Activated T-cell treated with anti-CD3 and anti-CD28 coated beads, Interleukin-2, amount 50 U/mL, for 1 hour (primary cell): ENCODE results near the gene WDR90.

Experiments used
- DNase-seq: peaks from one replicate; pipeline ENCODE4 v3.0.0-alpha.2; 2020

Gene WDR90

GRCh38 chr16:640614-641013 is 8.6 kb upstream of the WDR90 start:
- DNase-seq, result no peak

DNA sequence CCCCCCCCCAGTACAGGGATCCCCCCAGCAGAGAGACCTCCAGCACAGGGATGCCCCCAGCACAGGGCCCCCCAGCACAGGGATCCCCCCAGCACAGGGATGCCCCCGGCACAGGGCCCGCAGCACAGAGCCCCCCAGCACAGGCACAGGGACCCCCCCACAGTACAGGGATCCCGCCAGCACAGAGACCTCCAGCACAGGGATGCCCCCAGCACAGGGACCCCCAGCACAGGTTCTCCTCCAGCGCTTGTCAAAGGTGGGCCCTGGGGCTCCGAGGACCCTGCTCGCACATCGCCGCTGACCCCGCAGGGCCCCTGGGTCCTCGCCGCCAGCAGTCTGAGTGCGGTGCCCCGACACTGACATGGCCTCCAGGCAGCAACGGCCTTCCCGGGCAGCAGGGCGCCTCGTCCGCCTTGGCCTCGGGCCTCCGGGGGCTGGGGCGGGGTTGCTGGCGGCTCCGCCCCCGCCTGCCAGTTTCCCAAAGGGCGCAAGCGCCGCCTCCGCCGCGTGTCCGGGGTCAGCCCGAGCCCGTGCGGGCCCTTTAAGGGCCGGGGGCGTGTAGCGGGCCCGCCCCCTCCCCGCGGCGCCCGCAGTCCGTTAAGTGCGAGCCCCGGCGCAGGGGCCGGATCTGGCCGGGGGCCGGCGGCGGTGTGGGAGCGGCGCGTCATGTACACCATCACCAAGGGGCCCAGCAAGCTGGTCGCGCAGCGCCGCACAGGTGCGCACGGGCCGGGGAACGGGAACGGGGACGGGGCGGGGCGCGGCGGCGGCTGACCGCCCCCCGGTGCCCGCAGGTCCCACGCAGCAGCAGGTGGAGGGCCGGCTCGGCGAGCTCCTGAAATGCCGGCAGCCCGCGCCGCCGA is 7.6 kb upstream of the WDR90 start, which contains the start of gene MCRIP2:
Gene MCRIP2, plus strand, starts transcription at position 503 of the 863 bp plus-strand sequence. Its CDS starts 164 bp downstream, at position 667.
- DNase-seq, result peak; percentile 69

- DNase-seq, result peak; percentile 39
Observed at GRCh38 chr16:642189-643049, 6.7 kb upstream of the WDR90 start.

DNA sequence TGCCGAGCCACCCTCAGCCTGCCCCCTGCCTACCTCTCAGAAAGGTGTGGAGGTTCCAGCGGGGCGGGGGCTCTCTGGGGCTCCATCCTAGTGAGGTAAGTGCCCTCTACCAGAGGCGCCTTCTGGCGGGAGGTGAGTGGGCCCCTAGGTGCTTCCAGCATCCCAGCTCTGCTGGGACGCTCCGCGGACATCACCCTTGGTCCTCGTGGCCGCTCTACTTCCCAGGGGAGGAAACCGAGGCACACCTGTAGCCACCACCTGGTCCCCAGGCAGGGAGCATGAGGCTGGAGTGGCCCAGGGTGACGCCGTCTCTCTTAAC is 6.2 kb upstream of the WDR90 start:
- no peak for DNase-seq

GRCh38 chr16:644556-644955 is 4.6 kb upstream of the WDR90 start:
- DNase-seq, result no peak

GRCh38 chr16:645852-646678 is 3.1 kb upstream of the WDR90 start:
- no peak for DNase-seq

GRCh38 chr16:646679-647172 is 2.4 kb upstream of the WDR90 start:
- DNase-seq, result no peak

GRCh38 chr16:647173-647902 is 1.8 kb upstream of the WDR90 start:
- no peak for DNase-seq

- peak; percentile 41 for DNase-seq
Observed at GRCh38 chr16:648071-648780, 939 bp upstream of the WDR90 start.

- DNase-seq, result no peak
Observed at GRCh38 chr16:649631-650030, 466 bp downstream of the WDR90 start.

DNA sequence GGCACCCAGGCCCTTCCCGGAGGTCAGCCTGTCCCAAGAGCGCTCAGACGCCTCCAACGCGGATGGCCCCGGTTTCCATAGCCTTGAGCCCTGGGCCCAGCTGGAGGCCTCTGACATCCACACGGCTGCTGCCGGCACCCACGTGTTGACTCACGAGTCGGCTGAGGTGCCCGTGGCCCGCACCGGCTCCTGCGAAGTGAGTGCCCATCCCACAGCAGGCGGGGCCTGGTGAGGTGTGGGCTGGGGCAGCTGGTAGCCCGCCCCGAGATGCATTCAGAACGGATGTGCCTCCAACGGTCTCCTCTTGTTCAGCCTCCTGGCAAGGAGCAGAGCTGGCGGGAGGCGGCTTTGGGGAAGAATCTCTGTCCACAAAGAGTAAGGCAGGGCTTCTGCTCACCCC is 2.7 kb downstream of the WDR90 start:
- no peak for DNase-seq

DNA sequence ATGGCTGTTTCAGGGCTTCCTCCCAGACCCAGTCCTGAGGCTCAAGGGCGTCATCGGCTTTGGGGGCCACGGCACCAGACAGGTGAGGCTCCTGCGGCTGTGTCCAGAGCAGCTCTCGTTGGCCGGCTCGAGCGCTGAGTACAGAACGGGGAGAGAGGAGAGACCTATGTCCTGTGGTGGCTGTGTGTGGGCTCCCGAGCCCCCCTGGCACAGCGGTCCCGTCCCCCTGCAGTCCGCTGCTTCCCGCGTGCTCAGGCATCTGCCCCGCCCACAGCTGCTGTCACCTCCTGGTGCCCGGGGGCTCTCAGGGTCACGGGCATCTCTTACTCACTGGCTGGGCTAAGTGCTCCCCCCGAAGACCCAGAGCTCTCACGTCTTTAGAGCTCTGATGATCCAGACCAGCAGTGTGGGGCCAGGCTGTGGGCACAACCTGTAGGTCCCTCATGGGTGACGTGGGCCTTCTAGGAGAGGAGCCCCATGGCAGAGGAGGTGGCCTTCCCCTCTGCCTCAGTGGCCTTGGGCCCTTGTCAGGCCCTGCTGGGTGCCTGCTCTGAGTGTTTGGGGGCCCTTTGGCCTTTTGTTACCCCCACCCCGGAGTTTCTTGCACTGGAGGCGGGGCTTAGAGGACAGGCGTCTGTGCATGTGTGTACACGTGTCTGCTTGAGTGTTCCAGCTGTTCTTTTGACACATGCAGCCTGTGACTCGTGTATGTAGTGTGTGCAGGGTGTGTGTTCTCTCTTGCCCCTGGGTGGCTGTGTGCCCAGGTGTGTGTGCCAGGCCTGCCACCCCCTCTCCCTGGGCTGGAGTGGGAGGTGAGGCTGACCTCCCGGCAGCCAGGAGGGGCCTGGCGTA is 3.5 kb downstream of the WDR90 start:
- DNase-seq, result no peak

- no peak for DNase-seq
Observed at GRCh38 chr16:654034-654433, 4.9 kb downstream of the WDR90 start.

- no peak for DNase-seq
Observed at GRCh38 chr16:657487-657886, 8.3 kb downstream of the WDR90 start.

- DNase-seq, result no peak
Observed at GRCh38 chr16:658679-659571, 9.8 kb downstream of the WDR90 start.

DNA sequence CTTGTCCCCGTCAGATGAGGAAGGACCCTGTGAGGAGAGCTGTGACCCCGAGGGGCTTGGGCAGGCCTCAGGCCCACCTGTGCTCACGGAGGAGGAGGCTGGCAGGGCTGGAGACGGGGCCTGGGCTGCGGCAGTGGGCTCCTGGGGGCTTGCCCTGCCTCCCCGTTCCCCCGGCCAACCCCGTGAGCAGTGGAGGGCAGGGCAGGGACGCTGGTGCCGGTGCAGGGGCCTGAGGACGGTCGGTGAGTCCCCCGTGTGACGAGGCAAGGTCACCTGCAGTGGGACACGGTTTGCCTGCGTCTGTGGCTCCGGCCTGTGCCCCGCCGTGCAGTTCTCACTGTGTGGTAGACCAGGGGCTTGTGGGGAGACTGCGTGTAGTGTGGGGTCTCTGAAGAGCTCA is 10.5 kb downstream of the WDR90 start:
- DNase-seq, result no peak

GRCh38 chr16:660132-660458 is 10.9 kb downstream of the WDR90 start:
- no peak for DNase-seq

GRCh38 chr16:660459-661183 is 11.5 kb downstream of the WDR90 start:
- DNase-seq, result peak; percentile 69
